Anterior cingulate cortex (tissue), 58 donors: ENCODE results near the gene FMN2.

Experiments
- DNase-seq, 58 donors: peaks; one replicate each; lab custom pipeline; 2025; lab: John Stamatoyannopoulos, UW

The FMN2 gene

GRCh38 chr1:240466509-240466908, 374.8 kb downstream of the FMN2 start:
- no peak for DNase-seq

DNA sequence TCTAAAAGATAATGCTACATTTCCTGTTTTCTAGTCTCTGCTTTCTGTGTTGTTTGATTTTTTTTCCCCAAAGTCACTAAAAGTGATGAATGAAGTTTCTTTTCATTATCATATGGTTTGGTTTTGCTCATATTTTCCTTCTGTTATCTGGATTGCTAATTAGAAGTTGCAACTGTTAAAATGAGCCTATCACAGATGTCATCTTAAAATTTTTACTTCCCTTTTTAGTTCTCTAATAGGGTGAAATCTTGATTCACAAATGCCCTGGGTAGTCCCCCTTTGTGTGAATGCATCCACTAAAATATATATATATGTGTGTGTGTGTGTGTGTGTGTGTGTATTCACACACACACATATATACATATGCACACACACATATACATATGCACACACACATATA, 376.2 kb downstream of the FMN2 start:
- no peak for DNase-seq

GRCh38 chr1:240468656-240469055, 377.0 kb downstream of the FMN2 start:
- peak in 1 of 58 donors; percentile 14 for DNase-seq

DNA sequence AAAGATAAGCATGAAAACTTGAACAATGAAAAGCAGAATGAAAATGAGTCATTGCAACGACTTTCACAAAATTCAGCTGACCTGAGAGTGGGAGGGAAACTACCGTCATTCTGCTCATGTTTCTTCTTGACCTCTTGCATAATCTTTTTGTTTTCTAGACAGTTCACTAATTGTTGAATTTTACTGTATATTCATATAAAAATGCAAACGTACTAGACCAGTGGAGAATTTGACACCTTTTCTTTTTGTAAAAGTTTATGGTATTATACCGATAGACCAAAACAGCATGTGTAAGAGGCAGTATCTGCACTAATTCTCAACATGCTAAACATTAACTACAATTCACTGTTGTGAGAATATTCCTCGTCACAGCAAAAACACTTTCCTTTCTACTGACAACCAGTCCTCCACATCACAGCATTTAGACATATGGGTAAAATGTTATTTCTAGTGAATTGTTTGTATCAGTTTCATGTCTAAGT, 382.5 kb downstream of the FMN2 start:
- no peak for DNase-seq

- no peak for DNase-seq
These were observed 384.1 kb downstream of the FMN2 start for GRCh38 chr1:240475832-240476231.

GRCh38 chr1:240478536-240478935, 386.9 kb downstream of the FMN2 start:
- no peak for DNase-seq

- no peak for DNase-seq
These were observed 393.2 kb downstream of the FMN2 start for GRCh38 chr1:240484804-240485443.

GRCh38 chr1:240486611-240487010, 394.9 kb downstream of the FMN2 start:
- DNase-seq = no peak

DNA sequence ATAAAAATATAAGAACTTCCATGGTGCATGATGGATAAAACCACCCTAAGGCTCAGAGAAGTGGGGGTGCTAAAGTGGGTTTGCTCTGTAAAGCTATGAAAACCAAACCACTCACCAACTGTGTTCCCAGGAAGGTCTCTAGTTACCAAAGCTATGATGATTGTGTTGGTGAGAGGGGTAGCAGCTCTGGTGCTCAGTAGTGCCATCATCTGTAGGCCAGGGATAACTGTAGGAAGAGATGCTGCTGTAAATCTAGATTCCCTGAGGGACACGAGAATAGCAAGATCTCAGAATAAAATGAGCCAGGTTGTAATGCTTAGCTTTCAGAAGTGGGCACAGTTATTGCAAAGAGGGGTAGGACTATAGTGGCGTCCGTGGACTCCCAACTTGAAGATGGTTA, 395.8 kb downstream of the FMN2 start:
- no peak for DNase-seq

- no peak for DNase-seq
These were observed 399.5 kb downstream of the FMN2 start for GRCh38 chr1:240491156-240491555.

DNA sequence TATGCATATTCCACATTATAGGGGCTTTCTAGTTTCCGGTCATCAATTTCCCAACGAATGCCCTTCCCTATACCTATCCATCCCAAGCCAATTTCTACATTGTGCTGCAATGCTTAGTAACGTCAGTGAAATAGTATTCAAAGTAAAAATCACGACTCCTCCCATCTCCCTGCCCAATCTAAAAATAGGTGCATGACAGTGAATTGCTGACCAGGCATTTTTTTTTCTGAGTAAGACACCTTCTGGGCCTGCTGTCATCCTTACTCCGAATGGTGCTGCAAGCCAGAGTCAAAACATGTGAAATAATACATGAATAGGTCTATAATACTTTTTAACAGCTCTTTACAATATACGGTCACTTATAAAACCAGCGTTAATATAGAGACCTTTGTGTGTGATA, 400.1 kb downstream of the FMN2 start:
- DNase-seq = no peak

- DNase-seq = peak in 6 of 58 donors; percentile 1 to 46 (median 8)
These were observed 401.3 kb downstream of the FMN2 start for GRCh38 chr1:240492832-240493440.

DNA sequence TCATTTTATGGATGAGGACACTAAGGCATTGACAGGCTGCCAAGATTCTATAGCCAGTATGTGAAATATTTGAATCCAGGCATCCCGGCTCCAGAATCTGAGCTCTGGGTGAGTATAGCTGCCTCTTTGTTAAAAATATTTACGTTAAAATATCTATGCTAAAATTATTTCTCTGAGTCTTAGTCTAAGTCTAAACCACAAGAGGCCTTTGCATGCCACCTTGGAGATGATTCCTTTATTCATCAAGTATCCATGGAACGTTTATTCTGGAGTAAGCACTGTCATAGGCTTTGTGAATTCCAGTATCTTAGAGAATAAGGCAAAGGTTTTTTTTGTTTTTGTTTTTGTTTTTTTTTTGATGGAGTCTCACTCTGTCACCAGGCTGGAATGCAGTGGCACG, 403.9 kb downstream of the FMN2 start:
- DNase-seq = no peak

GRCh38 chr1:240496356-240496755, 404.7 kb downstream of the FMN2 start:
- DNase-seq = no peak

- DNase-seq = no peak
These were observed 405.3 kb downstream of the FMN2 start for GRCh38 chr1:240496941-240497340.

GRCh38 chr1:240497908-240498307, 406.2 kb downstream of the FMN2 start:
- no peak for DNase-seq

DNA sequence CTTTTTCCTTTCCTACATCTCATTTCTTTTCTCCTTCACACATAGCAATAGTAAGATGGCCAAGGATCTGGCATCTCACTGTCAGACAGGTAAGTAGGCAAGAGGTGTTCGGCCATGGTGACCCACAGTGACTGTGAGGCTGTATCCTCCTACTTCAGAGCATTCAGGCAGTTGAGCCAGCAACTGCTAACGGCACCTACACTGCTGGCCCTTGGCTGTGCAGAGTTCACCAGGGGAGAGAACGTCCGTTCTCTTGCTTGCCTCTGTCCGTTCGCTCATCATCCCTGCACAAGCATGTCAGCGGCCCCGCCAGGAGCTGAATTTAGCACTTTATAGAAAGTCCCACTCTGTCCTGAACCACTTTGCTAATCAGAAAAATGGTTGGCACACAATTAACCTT, 406.7 kb downstream of the FMN2 start:
- no peak for DNase-seq

GRCh38 chr1:240499012-240499411, 407.3 kb downstream of the FMN2 start:
- no peak for DNase-seq

DNA sequence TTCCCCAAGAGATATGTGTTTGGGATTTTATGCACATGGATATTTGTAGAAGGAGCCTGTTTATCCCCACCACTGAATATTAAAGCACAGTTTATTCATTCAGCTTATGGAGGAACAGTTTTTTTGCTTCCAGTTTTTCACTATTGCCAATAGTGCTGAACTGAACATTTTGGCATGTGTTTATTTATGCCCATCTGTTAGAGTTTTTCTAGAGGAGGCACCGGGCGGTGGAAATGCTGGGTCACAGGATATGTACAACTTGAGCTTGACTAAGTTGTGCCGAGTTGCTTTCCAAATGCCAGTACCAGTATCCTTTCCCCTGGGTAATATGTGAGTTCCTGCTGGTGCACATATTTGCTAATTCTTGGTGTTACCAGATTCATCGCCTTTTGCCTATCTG, 409.0 kb downstream of the FMN2 start:
- DNase-seq = no peak

DNA sequence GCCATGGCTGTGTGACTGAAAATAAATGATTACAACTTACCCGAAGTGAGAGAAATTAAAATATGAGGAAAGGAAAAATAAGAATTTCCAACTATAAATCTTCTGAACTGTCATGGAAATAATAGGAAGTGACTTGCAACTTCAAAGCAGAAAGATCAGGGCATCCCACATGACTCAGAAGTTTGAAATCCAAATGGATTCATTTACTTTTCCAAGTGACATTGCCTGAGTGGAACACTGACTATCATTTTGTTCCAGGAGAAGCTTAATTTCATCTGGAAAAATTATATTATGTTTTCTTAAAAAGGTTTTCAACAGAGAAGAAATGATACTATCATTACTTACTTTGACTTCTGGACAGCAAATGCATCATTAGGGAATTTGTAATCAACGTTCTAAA, 409.4 kb downstream of the FMN2 start:
- no peak for DNase-seq

GRCh38 chr1:240503036-240503435, 411.4 kb downstream of the FMN2 start:
- DNase-seq = no peak

DNA sequence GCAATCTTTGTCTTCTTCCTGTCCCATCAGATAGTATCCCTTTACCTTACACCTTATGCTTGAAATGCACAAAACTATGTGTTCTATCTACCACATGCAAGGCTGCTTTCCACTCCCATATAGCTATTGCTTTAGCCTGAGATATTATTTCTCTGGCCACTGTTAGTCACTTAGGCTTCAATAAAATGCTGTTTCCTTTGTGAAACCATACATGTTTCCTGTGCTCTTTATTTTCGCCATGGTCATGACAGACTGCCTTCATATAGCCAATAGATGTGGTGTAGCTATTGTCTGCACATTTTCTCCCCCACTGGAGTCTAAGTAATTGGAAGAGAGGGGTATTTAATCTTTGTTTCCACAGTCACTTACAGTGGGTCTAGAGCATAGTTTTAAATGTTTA, 411.9 kb downstream of the FMN2 start:
- no peak for DNase-seq

DNA sequence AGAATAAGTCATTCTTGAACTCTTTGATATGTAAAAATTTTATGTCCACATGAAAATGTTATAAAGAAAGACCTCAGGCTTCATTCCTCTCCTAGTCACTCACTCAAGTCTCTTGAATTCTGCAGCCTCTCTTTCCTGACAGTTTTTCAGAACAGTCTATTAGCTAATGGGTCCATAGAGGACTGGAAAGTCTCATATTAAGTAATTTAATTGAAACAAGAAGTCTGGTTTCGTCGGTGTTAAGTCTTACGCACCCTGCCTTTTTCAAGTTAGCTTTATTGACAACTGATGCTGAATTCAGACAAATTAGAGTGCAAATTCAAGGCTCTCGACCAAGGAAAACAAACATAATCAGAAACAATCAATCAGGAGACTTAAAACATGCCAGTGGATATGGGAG, 414.5 kb downstream of the FMN2 start:
- no peak for DNase-seq
